GM21786 (cell line): ENCODE results near the gene ABCC3.
"Not testable (repeated sequence)": the region's sequence is repeated elsewhere in the genome, so short reads cannot be mapped to it uniquely, and the experiment has no call there.

Experiments used
- ATAC-seq: cut with Tn5 transposase; IDR thresholded peaks from one replicate; pipeline ENCODE4 v1.9.1; 2021; ENCODE audit not compliant: unreplicated experiment

Gene ABCC3

DNA sequence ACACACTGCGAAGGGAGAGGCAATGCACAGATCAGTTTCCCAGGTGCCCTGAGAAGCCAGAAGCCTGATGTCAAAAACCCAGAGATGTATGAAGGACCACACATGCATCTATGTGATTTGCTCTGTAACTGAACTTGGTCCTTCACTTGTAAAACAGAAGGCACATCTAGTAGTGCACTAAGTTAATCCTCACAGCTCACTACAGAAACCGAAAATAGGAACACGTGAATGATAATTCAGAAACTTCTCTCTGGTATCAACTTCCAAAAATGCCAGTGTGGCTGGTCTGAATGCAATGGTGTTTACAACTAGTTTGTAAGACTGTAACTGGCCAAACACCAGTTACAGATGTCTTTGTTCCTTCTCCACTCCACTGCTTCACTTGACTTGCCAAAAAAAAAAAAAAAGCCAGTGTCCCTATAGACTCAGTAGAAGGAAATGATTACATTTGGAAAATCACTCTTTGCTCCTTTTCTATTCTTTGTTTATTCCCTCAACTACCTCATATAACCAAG lies 61.7 kb downstream of the ABCC3 start:
- no peak for ATAC-seq

GRCh38 chr17:50697062-50697461 lies 62.4 kb downstream of the ABCC3 start:
- no peak for ATAC-seq

DNA sequence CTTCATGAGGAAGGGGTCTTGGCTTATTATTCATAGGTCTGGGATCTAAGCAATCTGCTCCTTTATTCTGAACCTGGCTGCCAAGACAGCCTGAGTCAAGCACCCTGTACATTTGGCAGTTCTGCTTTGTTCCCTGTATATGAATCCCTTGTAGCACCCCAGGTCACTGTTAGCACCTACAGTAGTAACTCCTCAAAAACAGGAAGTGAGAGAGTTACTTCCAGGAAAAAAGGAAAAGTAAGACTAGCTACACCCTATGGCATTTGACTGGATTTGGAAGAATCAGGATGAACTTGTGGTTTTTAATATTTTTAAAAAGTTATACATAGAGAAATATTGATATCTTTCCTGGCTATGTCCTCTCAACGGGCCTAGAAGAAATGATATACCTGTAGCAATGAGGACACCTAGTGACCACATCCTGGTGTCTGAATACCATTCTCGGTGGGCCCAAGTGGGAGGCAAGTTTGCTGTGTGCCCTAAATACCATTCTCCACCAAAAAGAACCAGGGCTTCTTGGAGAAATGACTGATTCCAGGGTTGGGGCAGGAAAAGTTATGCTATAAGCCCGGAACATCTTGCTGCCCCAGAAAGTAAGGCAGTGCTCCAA lies 63.1 kb downstream of the ABCC3 start:
- no peak for ATAC-seq

DNA sequence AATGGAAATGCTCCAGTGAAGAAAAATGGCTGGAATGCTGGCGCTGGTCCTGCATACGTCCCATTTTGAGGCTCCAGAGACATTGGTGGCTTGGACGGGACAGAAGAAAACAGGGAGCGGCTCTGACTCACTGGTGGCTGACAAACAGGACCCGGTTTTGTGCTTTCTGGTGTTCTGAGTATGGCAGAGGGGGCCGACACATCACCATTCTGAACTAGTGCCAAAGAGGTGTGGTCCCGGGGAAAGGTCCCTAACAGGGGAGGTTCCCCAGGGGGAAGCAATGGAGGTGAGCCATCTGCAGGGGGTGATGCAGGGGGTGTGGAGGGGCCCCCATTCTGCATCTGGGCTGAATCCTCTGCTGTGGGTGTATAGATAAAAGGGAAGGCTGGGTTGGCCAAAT lies 64.7 kb downstream of the ABCC3 start:
- no peak for ATAC-seq

- ATAC-seq, result no peak
These were observed 68.5 kb downstream of the ABCC3 start for GRCh38 chr17:50703162-50703561.

DNA sequence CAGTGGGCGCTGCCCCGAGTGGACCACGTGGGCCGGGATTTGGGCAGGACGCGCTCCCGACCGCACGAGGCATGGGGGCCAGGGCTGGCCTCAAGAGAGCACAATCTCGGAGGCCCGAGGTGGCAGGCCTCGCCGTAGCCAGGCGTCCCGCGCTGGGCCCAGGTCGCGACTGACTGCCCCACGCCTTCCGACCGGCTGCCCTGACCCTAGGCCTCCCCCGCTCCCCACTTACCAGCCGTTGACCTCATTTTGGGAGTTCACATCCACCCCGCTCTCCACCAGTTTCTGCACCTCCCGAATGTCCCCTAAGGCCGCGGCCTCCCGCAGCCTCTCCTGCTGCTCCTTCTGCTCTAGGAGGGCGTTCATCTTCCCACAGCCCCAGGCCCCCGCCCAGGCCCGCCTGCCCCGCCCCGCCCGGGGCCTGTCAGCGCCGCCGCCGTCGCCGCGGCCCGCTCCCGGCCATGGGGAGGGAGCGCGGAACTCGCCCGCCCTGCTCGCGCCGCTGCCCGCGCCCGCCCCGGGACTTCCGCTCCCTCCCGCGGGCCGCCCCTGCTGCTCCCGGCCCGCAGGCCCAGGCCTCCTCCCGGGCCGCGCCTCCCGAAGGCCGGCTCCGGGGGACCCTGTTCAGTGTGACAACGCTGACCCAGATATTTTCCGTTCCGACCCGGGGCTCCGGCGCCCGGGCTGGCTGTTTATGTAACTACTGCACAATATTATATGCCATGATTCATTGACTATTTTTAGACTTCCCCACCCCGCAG lies 72.8 kb downstream of the ABCC3 start, which contains the start of gene ANKRD40:
Gene ANKRD40 (minus strand): TSS at position 626 of the 761 bp plus-strand sequence. CDS start 260 bp downstream, at position 366.
- ATAC-seq, result peak; percentile 77

- ATAC-seq, result no peak
These were observed 73.6 kb downstream of the ABCC3 start for GRCh38 chr17:50708050-50709000.

DNA sequence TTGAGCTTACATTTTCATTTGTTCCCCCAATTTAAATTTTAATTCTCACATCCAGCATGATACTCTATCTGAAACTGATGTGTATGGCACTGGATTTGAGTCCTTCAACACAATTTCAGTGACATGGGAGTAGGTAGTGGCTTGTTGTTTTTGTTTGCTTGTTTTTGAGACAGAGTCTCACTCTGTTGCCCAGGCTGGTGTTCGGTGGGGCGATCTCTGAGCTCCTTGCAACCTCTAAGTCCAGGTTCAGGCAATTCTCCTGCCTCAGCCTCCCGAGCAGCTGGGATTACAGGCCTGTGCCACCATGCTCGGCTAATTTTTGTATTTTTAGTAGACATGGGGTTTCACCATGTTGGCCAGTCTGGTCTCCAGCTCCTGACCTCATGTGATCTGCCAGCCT lies 74.4 kb downstream of the ABCC3 start:
- ATAC-seq, result not testable (repeated sequence)

- no peak for ATAC-seq
These were observed 75.3 kb downstream of the ABCC3 start for GRCh38 chr17:50710025-50710424.

GRCh38 chr17:50710650-50711049 lies 76.0 kb downstream of the ABCC3 start:
- ATAC-seq, result no peak

GRCh38 chr17:50712641-50713040 lies 78.0 kb downstream of the ABCC3 start:
- ATAC-seq, result no peak

GRCh38 chr17:50715471-50715870 lies 80.8 kb downstream of the ABCC3 start:
- ATAC-seq, result no peak

DNA sequence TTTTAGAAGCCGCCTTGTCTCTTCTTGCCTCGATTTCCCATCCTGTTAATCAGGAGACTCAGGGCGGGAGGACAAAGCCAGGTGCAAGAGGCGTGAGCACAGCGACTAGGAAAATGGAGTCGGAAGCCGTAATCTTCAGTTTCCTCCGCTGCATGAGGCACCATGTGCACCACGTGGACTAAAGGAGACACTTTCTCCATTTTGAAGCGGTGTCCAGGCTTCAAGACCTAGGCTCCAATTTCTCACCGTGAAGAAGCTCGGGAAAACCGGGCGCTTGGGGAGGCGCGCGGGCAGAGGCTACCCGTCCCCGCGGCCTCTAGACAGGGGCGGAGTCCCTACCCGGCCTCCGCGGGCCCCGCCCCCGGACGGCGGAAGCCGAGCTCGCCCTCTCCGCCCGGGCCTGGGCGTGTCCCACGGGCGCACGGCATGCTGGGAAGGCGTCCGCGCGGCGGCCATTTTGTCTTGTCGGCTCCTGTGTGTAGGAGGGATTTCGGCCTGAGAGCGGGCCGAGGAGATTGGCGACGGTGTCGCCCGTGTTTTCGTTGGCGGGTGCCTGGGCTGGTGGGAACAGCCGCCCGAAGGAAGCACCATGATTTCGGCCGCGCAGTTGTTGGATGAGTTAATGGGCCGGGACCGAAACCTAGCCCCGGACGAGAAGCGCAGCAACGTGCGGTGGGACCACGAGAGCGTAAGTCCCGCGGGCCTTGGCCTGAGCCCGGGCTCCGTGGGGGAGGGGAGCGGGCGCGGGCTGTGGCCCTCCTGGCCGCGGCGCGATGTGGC lies 84.7 kb downstream of the ABCC3 start, which contains the start of gene LUC7L3:
Gene LUC7L3 (plus strand): TSS at position 460 of the 780 bp plus-strand sequence. CDS start 130 bp downstream, at position 590.
- ATAC-seq, result peak; percentile 90

DNA sequence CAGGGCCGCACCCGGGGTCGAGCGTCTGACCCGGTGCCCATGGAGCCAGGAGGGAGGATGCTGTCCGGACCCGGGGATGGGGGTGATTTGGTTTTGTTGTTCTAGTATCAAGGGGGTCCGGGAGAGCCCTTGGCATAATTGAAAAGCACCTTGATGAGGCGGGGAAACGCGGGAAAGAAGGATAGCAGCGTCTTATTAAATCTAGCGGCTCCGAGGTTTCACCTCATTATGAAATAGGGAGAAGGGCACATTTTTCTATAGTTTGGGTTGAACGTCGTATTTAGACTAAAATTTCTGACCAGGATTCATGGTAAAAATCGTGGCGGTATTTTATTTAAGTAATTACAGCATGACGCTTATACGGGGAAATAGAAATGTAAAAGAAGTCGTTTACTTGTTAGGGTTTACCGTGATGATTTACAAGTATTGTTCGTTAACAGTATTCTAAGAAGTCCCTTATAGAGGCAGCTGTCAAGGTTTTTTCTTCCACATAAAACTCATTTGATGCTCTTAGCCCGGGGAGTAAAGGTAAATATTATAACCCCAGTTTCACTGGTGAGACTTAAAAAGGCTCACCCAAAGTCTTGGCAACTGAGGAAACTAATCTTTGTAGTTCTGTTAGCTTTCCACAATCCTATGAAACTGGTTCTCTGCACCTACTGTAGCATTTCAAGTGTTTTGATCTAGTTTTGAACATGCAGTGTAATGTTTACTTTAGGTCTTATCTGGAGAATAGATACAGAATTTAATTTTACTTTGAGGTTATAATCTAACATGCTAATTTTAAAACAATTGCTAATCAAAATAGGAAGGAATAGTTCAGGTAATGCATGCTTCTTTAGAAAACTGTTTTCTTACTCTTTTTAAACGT lies 85.5 kb downstream of the ABCC3 start:
- no peak for ATAC-seq

DNA sequence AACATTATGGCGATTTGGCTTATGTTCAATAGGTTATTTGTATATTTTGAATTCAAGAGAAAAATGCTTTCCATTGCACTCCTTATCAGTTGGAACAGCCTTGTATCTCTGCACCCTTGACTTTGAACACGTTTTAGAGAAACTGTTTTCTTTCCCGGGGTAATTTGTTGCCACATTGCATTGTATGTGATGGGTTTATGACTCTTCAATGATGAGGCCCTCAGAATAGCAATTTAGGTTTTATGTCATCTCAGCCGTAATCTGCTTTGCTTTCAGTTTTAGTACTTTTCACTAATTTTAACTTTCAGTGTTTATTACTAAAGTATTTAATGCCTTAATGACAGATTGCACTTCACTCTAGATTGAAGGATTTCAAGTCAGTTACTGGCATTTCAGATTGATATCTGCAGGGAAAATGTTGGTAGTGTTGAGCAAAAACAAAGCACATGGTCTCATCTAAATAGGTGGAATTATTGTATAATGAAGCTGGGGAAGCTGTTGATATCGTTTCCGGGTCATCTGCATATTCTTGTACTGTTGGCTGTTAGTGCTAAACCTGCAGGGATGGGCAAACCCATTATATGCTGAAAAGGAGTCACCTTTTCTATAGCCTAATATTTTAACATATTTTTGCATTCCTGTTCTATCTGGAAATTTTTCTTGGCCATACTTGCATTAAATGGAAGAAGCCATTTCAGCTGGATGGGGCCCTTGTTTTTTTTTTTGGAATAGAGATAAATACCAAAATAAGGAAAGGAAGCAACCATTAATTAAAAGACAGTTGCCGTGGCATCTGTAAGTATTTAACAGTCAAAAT lies 86.7 kb downstream of the ABCC3 start:
- no peak for ATAC-seq

GRCh38 chr17:50722746-50723145 lies 88.1 kb downstream of the ABCC3 start:
- ATAC-seq, result no peak

DNA sequence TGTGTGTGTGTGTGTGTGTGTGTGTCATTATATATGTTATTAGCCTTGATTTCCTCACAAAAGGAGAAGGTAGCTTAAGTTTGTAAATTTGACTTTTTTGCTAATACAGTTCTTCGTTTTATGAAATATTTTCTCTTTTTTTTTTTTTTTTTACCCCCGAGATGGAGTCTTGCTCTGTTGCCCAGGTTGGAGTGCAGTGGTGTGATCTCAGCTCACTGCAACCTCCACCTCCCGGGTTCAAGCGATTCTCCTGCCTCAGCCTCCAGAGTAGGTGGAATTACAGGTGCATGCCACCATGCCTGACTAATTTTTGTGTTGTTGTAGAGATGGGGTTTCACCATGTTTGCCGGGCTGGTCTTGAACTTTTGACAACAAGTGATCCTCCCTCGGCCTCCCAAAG lies 89.9 kb downstream of the ABCC3 start:
- not testable (repeated sequence) for ATAC-seq
